Mononuclear cell (primary cell): ENCODE results near the gene CD247. TPM values are rescaled to one million over a fixed set of nuclear protein-coding genes. Genes with fewer than 3 reads are reported as not detected.

Experiments used
- H3K27me3 ChIP-seq: 2 replicates; pipeline ENCODE4 v1.6.0; 2011; ENCODE audit warnings: low read length, control low read depth; ENCODE audit not compliant: insufficient read depth
- H3K4me1 ChIP-seq: 2 replicates; pipeline ENCODE4 v1.5.1; 2011; ENCODE audit warnings: mild to moderate bottlenecking, low read length, control low read depth; ENCODE audit not compliant: insufficient read depth
- H3K4me3 ChIP-seq: 2 replicates; pipeline ENCODE4 v1.5.1; 2011; ENCODE audit warnings: mild to moderate bottlenecking, low read length, moderate library complexity
- H3K9me3 ChIP-seq: 2 replicates; pipeline ENCODE4 v1.5.1; 2011; ENCODE audit warnings: low read depth, mild to moderate bottlenecking, control low read depth, low read length
- total RNA-seq: library from RNA; depleted of rRNA; stranded (reverse); fragments of >200 nt; gene quantifications from one replicate; pipeline ENCODE4 v1.2.3, GENCODE V29; 2012

Gene CD247
- total RNA-seq, 1 donor: 162 TPM

DNA sequence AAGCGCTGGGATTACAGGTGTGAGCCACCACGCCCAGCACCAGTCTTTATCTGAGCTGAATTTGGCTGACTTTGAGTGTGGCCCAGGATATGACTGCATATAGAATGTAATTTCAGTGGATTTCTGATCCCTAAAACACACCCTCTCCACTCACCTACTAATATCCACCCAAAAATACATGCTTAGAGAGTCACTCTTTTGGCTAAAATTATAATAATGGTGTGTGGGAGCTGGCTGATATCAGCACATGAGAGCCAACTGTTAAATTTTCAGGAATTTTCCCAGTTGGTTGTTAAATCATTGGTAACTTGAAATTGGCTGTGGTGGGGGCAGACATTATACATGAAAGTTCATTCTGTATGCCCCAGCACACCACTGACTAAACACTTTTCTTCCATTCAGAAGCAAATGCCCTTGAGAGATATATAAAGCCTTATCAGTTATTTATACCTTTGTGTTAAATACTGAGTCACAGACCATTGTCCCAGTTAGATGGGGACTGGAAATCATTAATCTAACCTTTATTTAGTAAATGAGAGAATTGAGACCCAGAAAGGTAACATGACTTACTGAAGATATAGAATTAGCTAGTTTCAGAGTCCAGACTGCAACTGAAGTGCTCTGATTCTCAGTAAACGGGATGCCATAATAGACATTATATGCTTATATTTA is 9.9 kb upstream of the CD247 start:
- Histone ChIP-seq H3K27me3 (no peaks in the 10 kb centered on the region), H3K9me3 (no peaks in the 10 kb centered on the region), H3K4me1 (no peaks in the 10 kb centered on the region), H3K4me3 (no peak overlapping the region)

DNA sequence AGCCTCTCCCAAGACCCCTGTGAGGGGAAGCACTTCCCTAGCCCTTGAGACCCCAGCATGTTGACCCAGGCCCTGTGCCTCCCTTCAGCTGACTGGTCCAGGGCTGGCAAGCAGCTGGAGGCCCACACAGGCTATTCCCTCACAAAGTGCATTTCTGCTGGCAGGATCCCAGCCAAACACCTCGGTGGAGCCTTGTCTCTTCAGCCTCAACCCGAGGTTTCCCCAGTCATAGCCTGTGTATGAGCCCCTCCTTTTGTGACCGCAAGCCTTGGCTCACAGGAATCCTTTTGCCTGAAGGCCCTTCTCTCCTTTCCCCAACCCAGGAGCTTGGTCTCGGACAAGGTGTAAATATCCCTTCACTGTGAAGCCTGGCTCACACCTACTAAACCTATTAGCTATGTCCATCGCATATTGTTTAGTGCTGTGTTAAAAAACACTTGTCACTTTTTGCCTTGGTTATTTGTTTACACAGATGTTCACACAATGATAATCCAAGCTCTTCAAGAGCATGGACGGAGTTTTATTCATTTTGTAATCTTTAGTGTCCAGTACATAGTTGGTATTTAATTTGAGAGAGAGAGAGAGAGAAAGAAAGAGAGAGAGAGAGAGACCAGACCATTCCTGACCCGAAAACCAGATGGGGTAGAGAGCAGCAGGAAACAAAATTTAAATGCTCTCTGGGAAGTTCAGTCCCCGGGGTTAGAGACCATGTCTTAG is 8.5 kb upstream of the CD247 start:
- Histone ChIP-seq H3K4me1 (no peaks in the 10 kb centered on the region), H3K4me3 (no peak overlapping the region), H3K27me3 (no peaks in the 10 kb centered on the region), H3K9me3 (no peaks in the 10 kb centered on the region)

DNA sequence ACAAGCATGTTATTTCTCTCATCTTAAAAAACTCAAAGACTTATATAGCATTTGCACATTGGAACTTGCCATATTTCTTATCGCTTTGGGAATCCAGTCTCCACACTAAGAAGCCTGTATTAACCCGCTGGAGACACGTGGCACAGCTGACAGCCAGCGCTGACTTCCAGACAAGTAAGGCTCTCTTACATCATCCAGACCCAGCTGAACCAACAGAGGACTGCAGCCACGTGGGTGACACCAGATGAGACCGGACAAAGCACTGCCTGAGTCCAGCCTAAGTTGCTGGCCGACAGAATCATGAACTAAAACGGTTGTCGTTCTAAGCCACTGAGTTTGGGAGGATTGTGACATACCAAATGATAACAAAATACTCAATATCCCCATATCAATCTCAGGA is 6.3 kb upstream of the CD247 start:
- Histone ChIP-seq H3K27me3 (no peaks in the 10 kb centered on the region), H3K4me1 (peaks cover 2% of the 10 kb centered on the region), H3K4me3 (no peak overlapping the region), H3K9me3 (no peaks in the 10 kb centered on the region)

DNA sequence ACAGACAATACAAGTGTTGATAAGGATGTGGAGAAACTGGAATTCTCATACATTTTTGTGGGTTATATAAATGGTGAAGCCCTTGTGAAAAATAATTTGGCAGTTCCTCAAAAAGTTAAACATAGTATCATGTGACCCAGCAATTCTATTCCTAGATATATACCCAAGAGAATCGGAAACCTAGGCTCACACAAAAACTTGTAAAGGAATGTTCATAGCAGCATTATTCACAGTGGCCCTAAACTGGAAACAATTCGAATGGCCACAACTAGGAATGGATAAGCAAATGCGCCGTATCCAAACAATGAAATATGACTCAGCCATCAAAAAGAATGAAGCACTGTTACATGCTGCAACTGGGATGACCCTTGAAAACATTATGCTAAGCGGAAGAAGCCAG is 3.9 kb upstream of the CD247 start:
- Histone ChIP-seq H3K4me3 (no peak overlapping the region), H3K9me3 (no peaks in the 10 kb centered on the region), H3K4me1 (peaks cover 7% of the 10 kb centered on the region), H3K27me3 (no peaks in the 10 kb centered on the region)

DNA sequence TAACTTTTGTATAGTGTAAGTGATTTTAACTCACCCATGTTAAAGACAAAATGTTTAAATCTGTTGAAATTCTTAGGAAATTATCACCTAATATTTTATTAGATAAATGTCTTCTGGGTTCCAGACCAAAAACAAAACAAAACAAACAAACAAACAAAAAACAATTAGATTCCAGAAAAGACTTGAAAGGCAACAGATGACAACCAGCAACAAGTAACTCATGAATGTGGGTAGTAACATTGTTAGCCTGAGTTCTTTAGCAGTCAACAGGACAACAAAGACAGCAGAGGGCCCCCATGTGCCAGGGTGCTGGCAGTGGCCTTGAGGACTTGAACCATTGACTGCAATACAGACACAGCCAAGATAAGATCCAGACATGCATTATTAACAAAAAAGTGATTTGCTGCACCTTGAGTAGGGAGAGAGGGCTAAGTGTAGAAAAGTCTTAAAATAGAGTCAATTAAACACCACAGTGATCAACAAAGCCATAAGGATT is 2.4 kb upstream of the CD247 start:
- no peaks in the 10 kb centered on the region for H3K9me3 ChIP-seq
- no peaks in the 10 kb centered on the region for H3K27me3 ChIP-seq
- H3K4me1 ChIP-seq: peaks cover 7% of the 10 kb centered on the region
- H3K4me3 ChIP-seq: no peak overlapping the region

DNA sequence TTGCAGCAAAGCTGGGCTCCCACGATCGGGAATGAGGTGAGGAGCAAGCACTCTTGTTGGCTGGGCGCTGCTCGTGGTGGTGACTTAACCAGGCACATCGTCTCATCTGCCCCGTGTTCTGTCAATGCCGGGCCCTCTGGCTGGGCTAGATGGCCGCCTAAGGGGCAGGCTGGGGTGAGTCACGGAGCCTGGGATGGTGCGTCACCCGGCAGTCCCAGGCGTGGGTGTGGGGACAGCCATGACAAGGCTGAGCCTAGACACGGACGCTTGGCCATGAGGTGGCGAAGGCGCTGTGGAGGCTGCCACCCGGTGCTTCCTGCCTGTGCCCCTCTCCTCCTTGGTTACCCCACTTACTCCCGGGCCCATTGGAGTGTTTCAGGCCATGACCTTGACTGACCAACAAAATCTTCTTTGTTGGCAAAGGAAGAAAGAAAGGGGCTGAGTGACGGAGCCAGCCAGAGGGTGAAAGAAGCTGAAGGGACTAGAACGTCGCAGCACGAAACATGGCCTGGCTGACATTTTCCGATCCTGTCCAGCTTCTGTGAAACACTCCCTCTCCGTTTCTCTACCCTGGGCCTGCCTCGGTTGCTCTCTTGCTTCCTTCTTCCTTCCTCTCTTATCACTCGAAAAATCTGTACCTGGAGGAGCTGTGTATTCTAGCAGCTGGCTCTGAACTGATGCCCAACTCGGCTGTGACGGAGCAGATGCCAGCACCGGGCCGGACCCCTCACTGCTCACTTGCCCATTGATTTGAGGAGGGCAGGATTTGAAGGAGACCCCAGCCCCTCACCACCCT is 596 bp downstream of the CD247 start:
- Histone ChIP-seq H3K4me3 (peak overlapping the region; percentile 64), H3K9me3 (no peaks in the 10 kb centered on the region), H3K27me3 (no peaks in the 10 kb centered on the region), H3K4me1 (peaks cover 7% of the 10 kb centered on the region)

DNA sequence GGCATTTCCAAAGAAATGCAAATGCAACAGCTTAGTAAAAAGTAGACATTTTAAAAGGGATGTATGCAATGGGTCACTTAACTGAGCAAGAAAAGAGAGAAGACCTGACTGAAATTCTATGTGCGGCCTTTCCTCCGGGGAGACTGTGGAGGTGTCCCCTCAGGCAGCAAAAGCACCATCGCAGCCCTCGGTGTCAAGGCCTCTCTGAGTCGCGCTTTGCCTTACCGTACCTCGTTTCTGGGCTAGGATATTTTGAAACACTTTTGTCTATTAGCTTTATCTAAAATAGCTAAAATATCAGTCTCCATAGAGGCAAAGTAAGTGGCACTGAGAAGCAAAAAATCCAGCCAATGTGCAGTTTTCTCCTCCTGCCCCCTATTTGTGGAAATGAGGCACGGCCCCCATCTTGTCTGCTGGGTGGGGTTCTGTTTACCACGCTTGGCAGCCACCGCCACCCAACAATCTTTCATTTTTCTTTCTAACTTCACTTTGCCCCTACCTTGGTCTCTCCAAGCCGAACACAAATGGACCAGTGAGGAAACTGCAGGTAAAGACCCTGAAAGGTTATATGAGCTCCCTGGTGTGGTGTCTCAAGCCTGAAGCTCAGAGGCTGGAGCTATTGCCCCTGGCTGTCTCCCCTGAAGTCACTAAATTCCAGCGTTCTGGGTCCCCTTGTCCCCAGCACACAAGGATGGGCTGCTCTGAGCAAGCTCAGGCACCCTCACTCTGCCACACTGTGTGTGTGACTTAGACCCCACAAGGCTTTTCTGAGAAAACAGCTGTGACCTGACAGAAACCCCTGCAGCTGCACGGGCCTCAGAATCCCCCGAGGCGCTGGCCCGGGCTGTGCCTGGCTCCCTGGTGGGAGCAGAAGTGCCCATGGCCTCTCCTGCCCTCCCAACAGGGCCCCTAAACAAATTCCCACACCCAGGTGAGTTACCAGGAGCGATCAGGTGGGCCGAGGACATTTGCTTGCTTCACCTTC is 1.6 kb downstream of the CD247 start:
- Histone ChIP-seq H3K27me3 (no peaks in the 10 kb centered on the region), H3K4me1 (peaks cover 11% of the 10 kb centered on the region), H3K9me3 (no peaks in the 10 kb centered on the region), H3K4me3 (peak overlapping the region; percentile 64)

DNA sequence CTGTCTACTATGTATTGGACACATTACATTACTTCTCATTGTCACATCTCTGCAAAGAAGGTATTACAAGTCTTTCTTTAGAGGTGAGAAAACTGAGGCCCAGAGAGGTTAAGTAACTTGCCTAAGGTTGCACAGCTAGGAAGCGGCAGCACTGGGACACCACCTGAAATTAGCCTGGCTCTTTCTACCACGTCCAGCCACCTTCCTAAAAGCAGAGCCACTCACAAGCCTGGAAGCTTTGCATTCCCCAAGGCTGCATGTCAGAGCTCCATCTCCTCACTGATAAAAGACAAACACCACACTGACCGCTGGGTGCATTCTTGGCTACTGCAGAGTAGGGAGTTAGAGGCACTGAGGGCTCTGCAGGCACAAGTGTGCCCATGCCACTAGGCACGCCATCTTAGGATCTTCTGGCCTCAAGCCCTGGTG is 2.4 kb downstream of the CD247 start:
- H3K4me1 ChIP-seq: peaks cover 18% of the 10 kb centered on the region
- no peaks in the 10 kb centered on the region for H3K9me3 ChIP-seq
- no peaks in the 10 kb centered on the region for H3K27me3 ChIP-seq
- H3K4me3 ChIP-seq: peak overlapping the region; percentile 64

DNA sequence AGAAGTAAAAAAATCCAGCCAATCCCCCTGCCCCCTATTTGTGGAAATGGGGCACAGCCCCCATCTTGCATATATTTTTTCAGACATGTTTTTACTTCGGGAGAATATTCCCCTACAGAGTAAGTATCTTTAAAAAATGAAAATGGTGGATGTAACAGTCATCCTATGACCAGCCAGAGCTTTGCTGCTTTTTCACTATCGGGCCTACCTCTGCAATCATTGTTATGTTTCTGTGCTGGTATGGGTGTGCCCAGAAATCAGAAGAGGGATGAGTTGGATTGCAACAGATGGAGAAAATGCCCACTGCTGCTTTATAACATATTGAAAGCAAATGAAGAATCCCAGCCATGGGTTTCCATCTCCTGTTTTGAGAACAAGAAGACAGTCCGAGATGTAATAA is 2.9 kb downstream of the CD247 start:
- Histone ChIP-seq H3K27me3 (no peaks in the 10 kb centered on the region), H3K9me3 (no peaks in the 10 kb centered on the region), H3K4me3 (peak overlapping the region; percentile 64), H3K4me1 (peaks cover 22% of the 10 kb centered on the region)

DNA sequence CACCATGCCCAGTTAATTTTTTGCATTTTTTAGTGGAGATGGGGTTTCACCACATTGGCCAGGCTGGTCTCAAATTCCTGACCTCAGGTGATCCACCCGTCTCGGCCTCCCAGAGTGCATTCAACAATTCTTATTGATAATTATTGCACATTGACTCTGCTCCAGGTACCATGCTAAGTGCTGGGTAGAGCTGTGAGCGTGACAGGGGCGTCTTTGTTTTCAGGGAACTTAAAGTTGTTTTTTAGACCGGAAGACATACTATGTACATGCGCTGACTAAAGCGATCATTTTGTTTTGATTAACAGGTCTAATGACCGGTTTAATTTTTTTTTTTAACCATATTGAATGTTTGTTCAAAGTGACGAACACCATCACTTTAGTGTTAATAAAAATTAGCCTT is 4.0 kb downstream of the CD247 start:
- H3K27me3 ChIP-seq: no peaks in the 10 kb centered on the region
- peak overlapping the region; percentile 64 for H3K4me3 ChIP-seq
- H3K9me3 ChIP-seq: no peaks in the 10 kb centered on the region
- peaks cover 29% of the 10 kb centered on the region for H3K4me1 ChIP-seq

DNA sequence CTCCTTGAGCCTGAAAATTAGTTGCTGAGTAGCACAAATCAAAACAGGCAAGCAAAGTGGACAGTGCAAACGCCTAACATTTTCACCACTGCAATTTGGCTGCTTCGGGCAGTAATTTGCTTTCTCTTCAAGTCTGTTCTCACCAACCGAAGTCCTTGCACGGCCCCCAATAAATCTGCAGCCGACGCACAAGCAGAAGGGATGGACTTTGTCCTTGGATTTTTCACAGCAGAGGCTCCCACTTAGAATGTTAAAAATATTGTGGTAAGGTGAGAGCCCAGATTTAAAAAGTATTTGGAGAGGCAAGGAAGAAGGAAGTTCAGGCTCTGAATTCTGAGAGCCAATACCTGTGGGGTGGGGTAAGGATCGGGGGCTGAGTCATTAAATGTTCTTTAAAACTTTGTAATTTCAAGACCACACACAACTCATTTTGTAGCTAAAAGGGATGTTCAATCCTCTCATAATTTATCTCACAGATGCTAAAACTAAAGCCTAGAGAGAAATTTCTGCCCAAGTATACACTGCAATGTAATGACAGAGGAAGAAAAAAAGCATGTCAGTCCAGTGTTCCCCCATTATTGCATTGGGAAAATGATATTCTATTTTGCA is 6.2 kb downstream of the CD247 start:
- Histone ChIP-seq H3K27me3 (no peaks in the 10 kb centered on the region), H3K4me1 (peaks cover 37% of the 10 kb centered on the region), H3K9me3 (no peaks in the 10 kb centered on the region), H3K4me3 (peak overlapping the region; percentile 13)

DNA sequence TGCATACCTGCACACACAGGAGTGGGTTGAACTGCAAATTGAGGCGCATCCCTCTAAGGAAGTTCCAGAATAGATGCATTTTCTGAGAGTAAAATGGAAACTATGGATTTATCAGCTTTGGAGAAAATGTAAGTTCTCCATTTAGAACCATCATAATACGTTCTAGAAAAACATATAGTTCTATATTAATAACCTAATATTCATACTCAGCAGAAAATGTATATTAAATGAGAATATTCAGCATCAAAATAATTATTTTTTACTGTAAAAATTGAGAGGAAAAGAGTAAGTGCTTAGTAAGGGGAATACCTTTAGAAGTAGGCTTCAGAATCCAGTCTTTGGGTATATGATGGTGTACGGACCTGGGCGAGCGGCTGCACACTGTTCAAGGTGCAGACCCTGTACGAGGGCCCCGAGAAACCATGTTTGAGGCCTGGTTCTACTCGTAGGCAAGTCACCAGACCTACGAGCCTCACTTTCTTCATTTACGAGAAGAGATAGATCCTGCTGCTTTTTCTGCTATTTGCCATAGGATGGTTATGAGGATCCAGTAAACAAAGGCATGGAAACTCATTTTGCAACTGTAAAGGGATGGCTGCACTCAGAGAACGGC is 6.8 kb downstream of the CD247 start:
- Histone ChIP-seq H3K4me1 (peaks cover 42% of the 10 kb centered on the region), H3K4me3 (peak overlapping the region; percentile 13), H3K27me3 (no peaks in the 10 kb centered on the region), H3K9me3 (no peaks in the 10 kb centered on the region)

DNA sequence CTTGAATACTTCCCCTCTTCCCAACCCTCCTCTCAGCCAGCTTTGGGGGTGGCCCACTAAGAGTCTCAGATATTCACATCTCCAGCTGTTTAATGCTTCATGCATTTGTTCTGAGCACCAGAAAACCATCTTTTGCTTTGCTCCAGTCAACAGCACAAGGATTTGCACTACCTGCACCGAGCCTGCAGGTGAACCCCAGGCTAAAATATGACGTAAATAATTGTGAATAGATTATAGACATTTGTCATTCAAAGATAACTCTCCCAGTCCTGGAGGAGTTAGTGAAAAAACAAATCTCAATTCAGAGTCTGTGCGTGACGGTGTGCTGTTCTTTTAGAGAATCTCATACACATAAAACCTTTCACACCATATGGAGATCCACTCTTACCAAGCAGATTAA is 7.4 kb downstream of the CD247 start:
- H3K9me3 ChIP-seq: no peaks in the 10 kb centered on the region
- H3K4me3 ChIP-seq: no peak overlapping the region
- peaks cover 45% of the 10 kb centered on the region for H3K4me1 ChIP-seq
- no peaks in the 10 kb centered on the region for H3K27me3 ChIP-seq

DNA sequence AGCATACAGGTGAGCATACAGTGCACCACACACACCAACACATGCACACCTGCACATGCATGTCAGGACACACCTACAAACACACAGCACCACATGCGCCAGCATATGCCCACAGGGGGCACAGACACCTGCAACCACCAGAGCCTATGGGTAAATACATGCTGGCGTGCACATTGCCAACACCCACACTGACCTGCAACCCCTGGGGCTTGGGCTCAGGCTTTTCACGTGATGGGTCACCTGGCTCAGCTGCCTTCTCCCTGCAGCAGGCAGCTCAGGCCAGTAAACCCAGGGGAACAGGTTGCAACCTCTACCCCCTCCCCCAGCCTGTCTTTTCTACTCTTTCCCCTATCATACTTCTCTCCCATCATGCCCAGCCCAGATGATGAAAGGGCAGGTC is 8.1 kb downstream of the CD247 start:
- H3K4me1 ChIP-seq: peaks cover 51% of the 10 kb centered on the region
- H3K27me3 ChIP-seq: no peaks in the 10 kb centered on the region
- no peaks in the 10 kb centered on the region for H3K9me3 ChIP-seq
- no peak overlapping the region for H3K4me3 ChIP-seq
